ENCODE results near the gene VAV2.

VAV2 gene

GRCh38 chr9:133991964-133992779 is at the start of gene VAV2:
Gene VAV2 (minus strand): TSS chr9:133992324. CDS start chr9:133992278, 46 bp downstream.
- no peaks in the 10 kb centered on the region for H3K9me3 ChIP-seq
- no peaks in the 10 kb centered on the region for H3K27me3 ChIP-seq
- no peak for TF ChIP-seq Cebpa-rat (IDR thresholded peaks at IDR 0.05)
- H3K4me1 ChIP-seq: peaks cover 63% of the 10 kb centered on the region
- peak within 1 kb of the TSS; percentile 94 for H3K4me3 ChIP-seq
- H3K9ac ChIP-seq: peak within 1 kb of the TSS; percentile 92
- peak within 1 kb of the TSS; percentile 100 for H3K4me2 ChIP-seq
- H3K36me3 ChIP-seq: no peaks in the 10 kb centered on the region
- H4K20me1 ChIP-seq: peaks cover 56% of the 10 kb centered on the region
- H3K27ac ChIP-seq: peak within 1 kb of the TSS; percentile 92

- H3K4me2 ChIP-seq: no peak overlapping the region
- H3K27ac ChIP-seq: no peak overlapping the region
- H3K9ac ChIP-seq: no peak overlapping the region
- no peak overlapping the region for H3K4me3 ChIP-seq
- no peaks in the 10 kb centered on the region for H3K27me3 ChIP-seq
- H3K36me3 ChIP-seq: peaks cover 97% of the 10 kb centered on the region
- H3K4me1 ChIP-seq: no peaks in the 10 kb centered on the region
- no peaks in the 10 kb centered on the region for H3K9me3 ChIP-seq
- peaks cover 78% of the 10 kb centered on the region for H4K20me1 ChIP-seq
- no peak for TF ChIP-seq Cebpa-rat (IDR thresholded peaks at IDR 0.05)
Observed at GRCh38 chr9:134041649-134041962, 49.5 kb upstream of the VAV2 start.

GRCh38 chr9:134040781-134041648 is 48.9 kb upstream of the VAV2 start:
- Histone ChIP-seq H3K9ac (no peak overlapping the region), H3K4me2 (no peak overlapping the region), H3K9me3 (no peaks in the 10 kb centered on the region), H3K27me3 (no peaks in the 10 kb centered on the region), H4K20me1 (peaks cover 78% of the 10 kb centered on the region), H3K27ac (no peak overlapping the region), H3K4me1 (no peaks in the 10 kb centered on the region), H3K36me3 (peaks cover 97% of the 10 kb centered on the region), H3K4me3 (no peak overlapping the region)
- no peak for TF ChIP-seq Cebpa-rat (IDR thresholded peaks at IDR 0.05)

- Histone ChIP-seq H3K4me1 (no peaks in the 10 kb centered on the region), H3K9ac (no peak overlapping the region), H3K9me3 (no peaks in the 10 kb centered on the region), H3K27me3 (no peaks in the 10 kb centered on the region), H3K4me3 (no peak overlapping the region), H3K36me3 (peaks cover 97% of the 10 kb centered on the region), H3K4me2 (no peak overlapping the region), H4K20me1 (peaks cover 78% of the 10 kb centered on the region), H3K27ac (no peak overlapping the region)
- TF ChIP-seq Cebpa-rat (IDR thresholded peaks at IDR 0.05): no peak
Observed at GRCh38 chr9:134040176-134040565, 48.0 kb upstream of the VAV2 start.

GRCh38 chr9:134039386-134040175 is 47.5 kb upstream of the VAV2 start:
- Histone ChIP-seq H4K20me1 (peaks cover 78% of the 10 kb centered on the region), H3K4me1 (no peaks in the 10 kb centered on the region), H3K9me3 (no peaks in the 10 kb centered on the region), H3K27me3 (no peaks in the 10 kb centered on the region), H3K27ac (no peak overlapping the region), H3K4me2 (no peak overlapping the region), H3K9ac (no peak overlapping the region), H3K36me3 (peaks cover 97% of the 10 kb centered on the region), H3K4me3 (no peak overlapping the region)
- TF ChIP-seq Cebpa-rat (IDR thresholded peaks at IDR 0.05): no peak

- H3K27ac ChIP-seq: no peak overlapping the region
- no peaks in the 10 kb centered on the region for H3K27me3 ChIP-seq
- H3K4me2 ChIP-seq: no peak overlapping the region
- no peaks in the 10 kb centered on the region for H3K9me3 ChIP-seq
- H3K4me1 ChIP-seq: no peaks in the 10 kb centered on the region
- H3K4me3 ChIP-seq: no peak overlapping the region
- H3K9ac ChIP-seq: no peak overlapping the region
- H3K36me3 ChIP-seq: peaks cover 97% of the 10 kb centered on the region
- peaks cover 71% of the 10 kb centered on the region for H4K20me1 ChIP-seq
- no peak for TF ChIP-seq Cebpa-rat (IDR thresholded peaks at IDR 0.05)
Observed at GRCh38 chr9:134037641-134038040, 45.5 kb upstream of the VAV2 start.

- Histone ChIP-seq H3K9ac (no peak overlapping the region), H3K27ac (no peak overlapping the region), H3K36me3 (peaks cover 98% of the 10 kb centered on the region)
Observed at GRCh38 chr9:134036130-134036529, 44.0 kb upstream of the VAV2 start.

GRCh38 chr9:134035041-134036039 is 43.2 kb upstream of the VAV2 start:
- no peak overlapping the region for H3K27ac ChIP-seq
- peaks cover 75% of the 10 kb centered on the region for H4K20me1 ChIP-seq
- H3K9me3 ChIP-seq: no peaks in the 10 kb centered on the region
- no peak overlapping the region for H3K4me3 ChIP-seq
- H3K27me3 ChIP-seq: no peaks in the 10 kb centered on the region
- H3K36me3 ChIP-seq: peaks cover 98% of the 10 kb centered on the region
- H3K4me1 ChIP-seq: no peaks in the 10 kb centered on the region
- no peak overlapping the region for H3K9ac ChIP-seq
- TF ChIP-seq Cebpa-rat (IDR thresholded peaks at IDR 0.05): no peak
- H3K4me2 ChIP-seq: no peak overlapping the region

More at GRCh38 chr9:134036130-134036529, 44.0 kb upstream of the VAV2 start:
- Histone ChIP-seq H4K20me1 (peaks cover 75% of the 10 kb centered on the region), H3K27me3 (no peaks in the 10 kb centered on the region), H3K4me2 (no peak overlapping the region), H3K9me3 (no peaks in the 10 kb centered on the region), H3K4me3 (no peak overlapping the region), H3K4me1 (no peaks in the 10 kb centered on the region)
- TF ChIP-seq Cebpa-rat (IDR thresholded peaks at IDR 0.05): no peak
